ENCODE results near the gene ATAD3C. TPM values are rescaled to one million over a fixed set of nuclear protein-coding genes. Genes with fewer than 3 reads are reported as not detected.
A peak's percentile ranks its signal among the peaks of the same experiment; 100 is the strongest.
"Not testable (repeated sequence)": the region's sequence is repeated elsewhere in the genome, so short reads cannot be mapped to it uniquely, and the experiment has no call there.

The ATAD3C gene
- total RNA-seq, 4 donors from 2014 or later: under 0.01 to 1.00 (median 0.28) TPM

GRCh38 chr1:1504777-1505365 lies 55.4 kb downstream of the ATAD3C start:
- H3K27ac ChIP-seq: peak overlapping the region; percentile 72 to 87 (median 84)
- H3K9me3 ChIP-seq; H3K27me3 ChIP-seq; intact Hi-C loops (cut with DNase I); H3K36me3 ChIP-seq; DNase-seq: not testable (repeated sequence)
- peaks cover 0 to 23% (median 13%) of the 10 kb centered on the region in 3 donors for H3K4me1 ChIP-seq
- WGBS, 2 donors: 15 to 26% methylated on average over 12 to 16 of the region's 16 CpGs
- peak overlapping the region in 3 of 4 donors; percentile 14 to 52 (median 27) for H3K4me3 ChIP-seq
- TF ChIP-seq POLR2A (IDR thresholded peaks at IDR 0.05) (peak in 1 of 4 donors; percentile 12), CTCF (IDR thresholded peaks at IDR 0.05) (peak; percentile 42 to 96 (median 86))

- peak overlapping the region in 3 of 4 donors; percentile 14 to 52 (median 27) for H3K4me3 ChIP-seq
- DNase-seq; intact Hi-C loops (cut with DNase I); H3K9me3 ChIP-seq; H3K36me3 ChIP-seq; H3K27me3 ChIP-seq: not testable (repeated sequence)
- TF ChIP-seq CTCF (IDR thresholded peaks at IDR 0.05): peak in 5 of 6 experiments; percentile 10 to 46 (median 41)
- peak overlapping the region; percentile 72 to 87 (median 84) for H3K27ac ChIP-seq
- 2 to 3% methylated on average over 8 to 9 of the region's 22 CpGs for WGBS, 2 donors
- H3K4me1 ChIP-seq: peaks cover 0 to 23% (median 13%) of the 10 kb centered on the region in 3 donors
Observed at GRCh38 chr1:1505366-1505798, 55.9 kb downstream of the ATAD3C start.

- peaks cover under 1 to 26% (median 16%) of the 10 kb centered on the region in 3 donors for H3K4me1 ChIP-seq
- H3K36me3 ChIP-seq; H3K9me3 ChIP-seq; DNase-seq; intact Hi-C loops (cut with DNase I); H3K27me3 ChIP-seq: not testable (repeated sequence)
- peak overlapping the region in 1 of 4 donors; percentile 27 for H3K4me3 ChIP-seq
- WGBS, 2 donors: 43 to 64% methylated on average over 5 of the region's 5 CpGs
- peak overlapping the region; percentile 72 to 87 (median 84) for H3K27ac ChIP-seq
Observed at GRCh38 chr1:1505801-1506200, 56.3 kb downstream of the ATAD3C start.

- H3K4me3 ChIP-seq: no peak overlapping the region
- H3K9me3 ChIP-seq: no peaks in the 10 kb centered on the region
- H3K36me3 ChIP-seq: no peaks in the 10 kb centered on the region
- no peak overlapping the region for H3K27ac ChIP-seq
- H3K4me1 ChIP-seq: peaks cover 5 to 33% (median 20%) of the 10 kb centered on the region in 3 donors
- no peaks in the 10 kb centered on the region for H3K27me3 ChIP-seq
- WGBS, 2 donors: 91 to 93% methylated on average over 4 of the region's 4 CpGs
- no peak for TF ChIP-seq POLR2A (IDR thresholded peaks at IDR 0.05)
- TF ChIP-seq CTCF (IDR thresholded peaks at IDR 0.05): no peak
- intact Hi-C loops (cut with DNase I): no loop called here
- no peak for DNase-seq
Observed at GRCh38 chr1:1507305-1507704, 57.8 kb downstream of the ATAD3C start.

GRCh38 chr1:1508775-1509464 lies 59.4 kb downstream of the ATAD3C start:
- H3K36me3 ChIP-seq; DNase-seq; H3K4me3 ChIP-seq; H3K27ac ChIP-seq; intact Hi-C loops (cut with DNase I); H3K9me3 ChIP-seq; H3K27me3 ChIP-seq: not testable (repeated sequence)
- 83% methylated on average over 3 of the region's 34 CpGs; no CpG with 5 or more reads in 1 of the 2 donors for WGBS, 2 donors
- peaks cover 5 to 40% (median 23%) of the 10 kb centered on the region in 3 donors for H3K4me1 ChIP-seq

GRCh38 chr1:1509465-1509850 lies 60.0 kb downstream of the ATAD3C start:
- 85% methylated on average over 6 of the region's 21 CpGs; no CpG with 5 or more reads in 1 of the 2 donors for WGBS, 2 donors
- intact Hi-C loops (cut with DNase I); H3K27ac ChIP-seq: not testable (repeated sequence)

More at GRCh38 chr1:1509465-1509850, 60.0 kb downstream of the ATAD3C start:
- H3K4me1 ChIP-seq: peaks cover 5 to 41% (median 23%) of the 10 kb centered on the region in 3 donors
- not testable (repeated sequence) for H3K27me3 ChIP-seq, H3K36me3 ChIP-seq, H3K4me3 ChIP-seq, H3K9me3 ChIP-seq, DNase-seq

Measured in esophagus squamous epithelium (tissue), 5 donors.